Measurements from ENCODE around the gene PGM2L1.

GRCh38 chr11:74354036-74354435, 44.2 kb downstream of the PGM2L1 start:
- no peak for TF ChIP-seq CTCF (IDR thresholded peaks at IDR 0.05)
- TF ChIP-seq EP300 (IDR thresholded peaks at IDR 0.05): no peak
- TF ChIP-seq POLR2A (IDR thresholded peaks at IDR 0.05): no peak
- no peak for TF ChIP-seq POLR2AphosphoS5 (IDR thresholded peaks at IDR 0.05)

Data from stomach (tissue), 4 donors.